IMR-90 (cell line): Measurements from ENCODE around the gene ADD3. TPM values are rescaled to one million over a fixed set of nuclear protein-coding genes. Genes with fewer than 3 reads are reported as not detected.

ENCODE experiments used
- ATAC-seq: fragments of 200-7000 bp; cut with Tn5 transposase; 2 replicates; pipeline ENCODE4 v1.9.1; 2020; ENCODE audit warnings: low read depth, mild to moderate bottlenecking, moderate library complexity
- BruUV-seq: library from RNA; stranded (reverse); fragments of 400-500 nt; replicated peaks from 2 replicates; lab custom pipeline; 2021; lab: Mats Ljungman, UMichigan
- CTCF ChIA-PET: fragments of 300-600 bp; formaldehyde crosslinking; extraction: SDS; loops from one replicate; lab custom pipeline; 2021; ENCODE audit warnings: antibody characterized with exemption; lab: Yijun Ruan, JAX
- POLR2A ChIA-PET: fragments of 300-600 bp; sonication (Branson Sonifier 250); formaldehyde crosslinking; loops from one replicate; lab custom pipeline; 2022; ENCODE audit warnings: antibody characterized with exemption; ENCODE audit not compliant: unreplicated experiment; lab: Charles Lee
- DNase-seq: peaks from one replicate; pipeline ENCODE4 v3.0.0; 2013
- H2AFZ ChIP-seq: replicated peaks from 2 replicates; pipeline ENCODE3; 2013; ENCODE audit warnings: low read length, mild to moderate bottlenecking; ENCODE audit not compliant: poor library complexity
- H2AK5ac ChIP-seq: 2 replicates; pipeline ENCODE4 v1.6.1; 2013; ENCODE audit warnings: low read depth, low read length, inconsistent platforms
- H2AK9ac ChIP-seq: replicated peaks from 2 replicates; pipeline ENCODE3; 2013; ENCODE audit warnings: mild to moderate bottlenecking, low read depth, low read length, moderate library complexity; ENCODE audit not compliant: poor library complexity
- H2BK120ac ChIP-seq: 2 replicates; pipeline ENCODE4 v1.6.1; 2013; ENCODE audit warnings: low read depth, low read length, inconsistent platforms
- H2BK15ac ChIP-seq: 3 replicates; pipeline ENCODE4 v1.6.1; 2013; ENCODE audit warnings: low read depth, low read length, inconsistent platforms
- H2BK20ac ChIP-seq: 2 replicates; pipeline ENCODE4 v1.6.1; 2013; ENCODE audit warnings: low read depth, mild to moderate bottlenecking, inconsistent platforms, low read length, moderate library complexity
- H2BK5ac ChIP-seq: 2 replicates; pipeline ENCODE4 v1.6.1; 2013; ENCODE audit warnings: mild to moderate bottlenecking, low read depth, low read length, inconsistent platforms; ENCODE audit not compliant: poor library complexity, severe bottlenecking
- H3K14ac ChIP-seq: replicated peaks from 2 replicates; pipeline ENCODE4 v1.6.1; 2013; ENCODE audit warnings: low read depth, low read length, inconsistent platforms
- H3K18ac ChIP-seq: 2 replicates; pipeline ENCODE4 v1.6.1; 2013; ENCODE audit warnings: low read depth, low read length, control low read depth
- H3K23ac ChIP-seq: 2 replicates; pipeline ENCODE4 v1.6.1; 2013; ENCODE audit warnings: low read depth, low read length, inconsistent platforms
- H3K27ac ChIP-seq: 2 replicates; pipeline ENCODE4 v1.5.1; 2013; ENCODE audit warnings: mild to moderate bottlenecking, control low read depth, low read length; ENCODE audit not compliant: insufficient read depth
- H3K27me3 ChIP-seq: 2 replicates; pipeline ENCODE4 v1.6.1; 2013; ENCODE audit warnings: low read length; ENCODE audit not compliant: control insufficient read depth, insufficient read depth
- H3K36me3 ChIP-seq: 2 replicates; pipeline ENCODE4 v1.6.1; 2013; ENCODE audit warnings: low read length, mixed read lengths; ENCODE audit not compliant: control insufficient read depth, insufficient read depth
- H3K4ac ChIP-seq: 2 replicates; pipeline ENCODE4 v1.6.1; 2013; ENCODE audit warnings: low read depth, low read length, inconsistent platforms
- H3K4me1 ChIP-seq: 2 replicates; pipeline ENCODE4 v1.6.1; 2013; ENCODE audit warnings: low read length, mixed read lengths; ENCODE audit not compliant: control insufficient read depth, insufficient read depth
- H3K4me2 ChIP-seq: 2 replicates; pipeline ENCODE4 v1.6.1; 2013; ENCODE audit warnings: low read depth, mild to moderate bottlenecking, control low read depth, low read length, moderate library complexity
- H3K4me3 ChIP-seq: 2 replicates; pipeline ENCODE4 v1.5.1; 2013; ENCODE audit warnings: low read depth, mild to moderate bottlenecking, control low read depth, low read length, moderate library complexity; ENCODE audit not compliant: insufficient read depth
- H3K56ac ChIP-seq: 2 replicates; pipeline ENCODE4 v1.6.1; 2013; ENCODE audit warnings: low read length, inconsistent platforms; ENCODE audit not compliant: insufficient read depth; ENCODE audit errors: extremely low read depth
- H3K79me1 ChIP-seq, 2 experiments: 2 replicates each; pipeline ENCODE4 v1.6.1; 2013; ENCODE audit warnings: low read length in 2 of 2, inconsistent platforms in 1 of 2, low read depth in 1 of 2
- H3K9ac ChIP-seq: 2 replicates; pipeline ENCODE4 v1.6.1; 2013; ENCODE audit warnings: low read depth, low read length, control low read depth
- H3K9me1 ChIP-seq: 2 replicates; pipeline ENCODE4 v1.6.1; 2013; ENCODE audit warnings: low read length, inconsistent platforms; ENCODE audit not compliant: insufficient read depth
- H3K9me3 ChIP-seq: 2 replicates; pipeline ENCODE4 v1.6.1; 2013; ENCODE audit warnings: low read length; ENCODE audit not compliant: control insufficient read depth, insufficient read depth
- H4K20me1 ChIP-seq: 2 replicates; pipeline ENCODE4 v1.6.1; 2013; ENCODE audit warnings: low read length, inconsistent platforms; ENCODE audit not compliant: insufficient read depth
- H4K5ac ChIP-seq: 2 replicates; pipeline ENCODE4 v1.6.1; 2013; ENCODE audit warnings: mild to moderate bottlenecking, low read depth, low read length, control low read depth
- H4K8ac ChIP-seq, 2 experiments: 2 replicates each; pipeline ENCODE4 v1.6.1; 2013; ENCODE audit warnings: low read depth in 2 of 2, low read length in 2 of 2, control low read depth in 1 of 2, inconsistent platforms in 1 of 2
- H4K91ac ChIP-seq: 2 replicates; pipeline ENCODE4 v1.6.1; 2013; ENCODE audit warnings: low read depth, low read length, inconsistent platforms; ENCODE audit not compliant: insufficient read depth
- SMC3 ChIP-seq: fragments of 150-350 bp; IDR thresholded peaks from 2 replicates; pipeline ENCODE4 v1.6.1; 2016; ENCODE audit warnings: low read depth, mild to moderate bottlenecking, antibody characterized with exemption, low read length, moderate library complexity
- WGBS, 2 experiments: methylation state at CpG; one replicate each; pipeline versions ENCODE4 v1.1.5 to v1.1.7; 2013; ENCODE audit warnings: missing lambda C conversion rate in 2 of 2; ENCODE audit not compliant: insufficient read length in 1 of 2; ENCODE audit errors: extremely low coverage in 2 of 2; 5-methylcytosine and 5-hydroxymethylcytosine counted together
- dilution Hi-C: fragments of 300-500 bp; cut with HindIII; formaldehyde crosslinking; loops from one replicate; pipeline ENCODE4 v1.14.3; 2018; ENCODE audit warnings: low sequenced_read_pairs; ENCODE audit not compliant: unreplicated experiment
- in situ Hi-C: fragments of 300-500 bp; cut with MboI; formaldehyde crosslinking; loops from 3 replicates; pipeline ENCODE4 v1.14.3; 2019; ENCODE audit warnings: low sequenced_read_pairs, inconsistent platforms, mixed read lengths
- intact Hi-C: fragments of 100-400 bp; cut with micrococcal nuclease; formaldehyde crosslinking; loops from 2 replicates; pipeline ENCODE4 v1.10.0; 2022
- polyA plus RNA-seq, 3 experiments: library from polyadenylated mRNA; depleted of rRNA; stranded (reverse); fragments of >200 nt; gene quantifications; 2 replicates each; pipeline ENCODE4 v1.2.3, GENCODE V29; 2012; ENCODE audit warnings: low replicate concordance in 1 of 3
- total RNA-seq: library from RNA; depleted of rRNA; stranded (reverse); fragments of >200 nt; gene quantifications from 2 replicates; pipeline ENCODE4 v1.2.3, GENCODE V29; 2012

The ADD3 gene
- total and polyA plus RNA-seq, 2 of the 4 experiments (the other 2 are of a cell fraction) = 138 to 212 TPM

- dilution Hi-C loops (no loop called here), intact Hi-C loops (no loop called here), in situ Hi-C loops (no loop called here)
- H3K27ac ChIP-seq = no peak overlapping the region
- no peak overlapping the region for H3K18ac ChIP-seq
- H4K8ac ChIP-seq = no peak overlapping the region
- H3K56ac ChIP-seq = no peak overlapping the region
- no peak overlapping the region for H3K23ac ChIP-seq
- ChIA-PET CTCF (interaction anchor here (2.4 kb wide), 1 partner anchor 121 kb away, joined by 6 read pairs; no protein-coding TSS in a partner anchor), POLR2A (no interaction called here)
- H3K4ac ChIP-seq = no peak overlapping the region
- H3K4me2 ChIP-seq = no peak overlapping the region
- H3K9me3 ChIP-seq = no peaks in the 10 kb centered on the region; the same call in 1 of the 2 replicates
- H2BK5ac ChIP-seq = no peak overlapping the region
- H2BK20ac ChIP-seq = no peak overlapping the region
- ATAC-seq = no peak
- no peak overlapping the region for H2AK9ac ChIP-seq
- no peaks in the 10 kb centered on the region for H3K4me1 ChIP-seq
- H4K20me1 ChIP-seq = no peaks in the 10 kb centered on the region
- no peak overlapping the region for H2AFZ ChIP-seq
- no peak overlapping the region for H2BK15ac ChIP-seq
- no CpG with 5 or more reads among the region's 11 CpGs for WGBS, 2 experiments
- H3K36me3 ChIP-seq = no peaks in the 10 kb centered on the region
- no peak overlapping the region for H2BK120ac ChIP-seq
- BruUV-seq = no TSS peak
- H3K14ac ChIP-seq = no peak overlapping the region
- DNase-seq = no peak
- H3K27me3 ChIP-seq = peaks cover 39% of the 10 kb centered on the region
- no peaks in the 10 kb centered on the region for H3K9me1 ChIP-seq
- no peak overlapping the region for H4K5ac ChIP-seq
- H4K91ac ChIP-seq = no peak overlapping the region
- TF ChIP-seq SMC3 = no peak
- no peak overlapping the region for H3K9ac ChIP-seq
- H2AK5ac ChIP-seq = no peak overlapping the region
- H3K4me3 ChIP-seq = no peak overlapping the region
- no peaks in the 10 kb centered on the region for H3K79me1 ChIP-seq
These were observed 150.5 kb downstream of the ADD3 start for GRCh38 chr10:110158051-110159005.
